ENCODE data around the gene USP47. TPM values are rescaled to one million over a fixed set of nuclear protein-coding genes. Genes with fewer than 3 reads are reported as not detected.
A peak's percentile ranks its signal among the peaks of the same experiment; 100 is the strongest.

Gene USP47
- polyA plus RNA-seq, 2 of the 4 experiments (the other 2 are of a cell fraction), result 31.0 to 32.8 TPM

GRCh38 chr11:11843642-11844041 lies 1.9 kb downstream of the USP47 start (continued):
- TF ChIP-seq FOXS1 (CRISPR knock-in tag; IDR thresholded peaks at IDR 0.05) (no peak), HOXB5 (CRISPR knock-in tag; IDR thresholded peaks at IDR 0.05) (no peak), JUNB (IDR thresholded peaks at IDR 0.05) (no peak), MAFK (IDR thresholded peaks at IDR 0.05; ENCODE audit: partially characterized antibody) (no peak), PBX3 (IDR thresholded peaks at IDR 0.05) (no peak), HMGXB4 (CRISPR knock-in tag; IDR thresholded peaks at IDR 0.05; ENCODE audit: borderline replicate concordance) (no peak), CBX8 (IDR thresholded peaks at IDR 0.05) (no peak), TFCP2L1 (CRISPR knock-in tag; IDR thresholded peaks at IDR 0.05) (no peak)

GRCh38 chr11:11844272-11844671 lies 2.5 kb downstream of the USP47 start:
- Histone ChIP-seq H3K27ac (peak overlapping the region in 1 of 2 experiments; percentile 15; a peak in 1 of 6 replicates), H3K4me1 (peaks cover 41% of the 10 kb centered on the region), H3K4me2 (peak overlapping the region; percentile 92), H3K9me3 (no peaks in the 10 kb centered on the region), H3K4me3 (no peak overlapping the region; the same call in 2 of the 3 replicates)
- 84% methylated on average over 1 of the region's 1 CpG for WGBS (ENCODE audit: missing lambda C conversion rate)
- POLR2A ChIA-PET, result no interaction called here
- FAIRE-seq, result no peak
- TF ChIP-seq SREBF2 (IDR thresholded peaks at IDR 0.05) (no peak), HOXB5 (CRISPR knock-in tag; IDR thresholded peaks at IDR 0.05) (no peak), MAFK (IDR thresholded peaks at IDR 0.05; ENCODE audit: partially characterized antibody) (no peak), ZFP36 (IDR thresholded peaks at IDR 0.05; ENCODE audit: borderline replicate concordance, partially characterized antibody) (no peak), POLR2AphosphoS2 (conservative IDR thresholded peaks at IDR 0.05; ENCODE audit: low read length) (no peak), HES2 (IDR thresholded peaks at IDR 0.05) (no peak), RCOR1 (IDR thresholded peaks at IDR 0.05; ENCODE audit: low read depth, low read length) (no peak), RFX5 (IDR thresholded peaks at IDR 0.05) (no peak), CHD4 (IDR thresholded peaks at IDR 0.05; ENCODE audit: borderline replicate concordance) (no peak), ZSCAN20 (CRISPR knock-in tag; IDR thresholded peaks at IDR 0.05) (no peak), SMC3 (IDR thresholded peaks at IDR 0.05) (no peak), EHF (CRISPR knock-in tag; IDR thresholded peaks at IDR 0.05) (no peak), JUNB (IDR thresholded peaks at IDR 0.05) (no peak), CBX2 (IDR thresholded peaks at IDR 0.05; ENCODE audit: borderline replicate concordance, low read depth) (no peak)
- CTCF ChIA-PET, result interaction anchor here (1.0 to 5.6 kb wide), 3 partner anchors 45 to 200 kb away, joined by 3 to 39 read pairs (median 10); no protein-coding TSS in a partner anchor
- no peak for DNase-seq (ENCODE audit: low read depth in 1 of 2, low spot score in 1 of 2)
- ATAC-seq, result no peak

GRCh38 chr11:11845071-11845470 lies 3.3 kb downstream of the USP47 start:
- no peak overlapping the region for H3K27ac ChIP-seq
- FAIRE-seq (no peak), ATAC-seq (no peak), DNase-seq (ENCODE audit: low read depth in 1 of 2, low spot score in 1 of 2) (no peak)
- peak overlapping the region; percentile 92 for H3K4me2 ChIP-seq
- no peaks in the 10 kb centered on the region for H3K9me3 ChIP-seq
- H3K4me3 ChIP-seq, result no peak overlapping the region
- TF ChIP-seq BHLHE40 (IDR thresholded peaks at IDR 0.05; ENCODE audit: low read depth, low read length), result no peak
- TF ChIP-seq NFE2L2 (conservative IDR thresholded peaks at IDR 0.05; ENCODE audit: low read length), result no peak
- no peak for TF ChIP-seq HOXA7 (CRISPR knock-in tag; IDR thresholded peaks at IDR 0.05)
- TF ChIP-seq MYC (IDR thresholded peaks at IDR 0.05; ENCODE audit: borderline replicate concordance, low read length), result no peak
- no peak for TF ChIP-seq NPAS2 (CRISPR knock-in tag; IDR thresholded peaks at IDR 0.05; ENCODE audit: borderline replicate concordance)
- no peak for TF ChIP-seq TP53 (CRISPR knock-in tag; IDR thresholded peaks at IDR 0.05)
- TF ChIP-seq ZSCAN20 (CRISPR knock-in tag; IDR thresholded peaks at IDR 0.05), result no peak
- TF ChIP-seq EHMT2 (IDR thresholded peaks at IDR 0.05; ENCODE audit: low read depth), result no peak
- no peak for TF ChIP-seq HOXB5 (CRISPR knock-in tag; IDR thresholded peaks at IDR 0.05)
- no peak for TF ChIP-seq POLR2A (IDR thresholded peaks at IDR 0.05; ENCODE audit: low read length)
- no peak for TF ChIP-seq HMGXB4 (CRISPR knock-in tag; IDR thresholded peaks at IDR 0.05; ENCODE audit: borderline replicate concordance)
- TF ChIP-seq CHD2 (IDR thresholded peaks at IDR 0.05; ENCODE audit: low read length, partially characterized antibody), result no peak
- ChIA-PET CTCF (interaction anchor here (2.9 to 5.6 kb wide), 2 partner anchors 45 to 199 kb away, joined by 10 to 39 read pairs; no protein-coding TSS in a partner anchor), POLR2A (no interaction called here)
- H3K4me1 ChIP-seq, result peaks cover 49% of the 10 kb centered on the region
